Uterus (tissue), 4 donors: ENCODE data around the gene AP2A2. TPM values are rescaled to one million over a fixed set of nuclear protein-coding genes. Genes with fewer than 3 reads are reported as not detected.

ENCODE experiments used
- DNase-seq, 2 donors: peaks; one replicate each; pipeline ENCODE4 v3.0.0-alpha.2; 2019 to 2020
- H3K27ac ChIP-seq, 2 donors: fragments of 200-600 bp; sonication (generic); 1 replicate in 1 of 2; 2 replicates in 1 of 2; pipeline ENCODE4 v1.5.1; 2016 to 2018
- H3K27me3 ChIP-seq, 2 donors: fragments of 200-600 bp; sonication (generic); one replicate each; pipeline ENCODE4 v1.5.1; 2018 to 2019; ENCODE audit warnings: control low read depth in 1 of 2
- H3K36me3 ChIP-seq, 2 donors: fragments of 200-600 bp; sonication (generic); one replicate each; pipeline ENCODE4 v1.5.1; 2019; ENCODE audit warnings: control low read depth in 1 of 2
- H3K4me1 ChIP-seq, 2 donors: fragments of 200-600 bp; sonication (generic); one replicate each; pipeline ENCODE4 v1.5.1; 2018 to 2019; ENCODE audit warnings: control low read depth in 1 of 2
- H3K4me3 ChIP-seq, 2 donors: fragments of 200-600 bp; sonication (generic); 1 replicate in 1 of 2; 2 replicates in 1 of 2; pipeline ENCODE4 v1.5.1; 2018 to 2019; ENCODE audit warnings: mild to moderate bottlenecking in 1 of 2
- H3K9me3 ChIP-seq, 2 donors: fragments of 200-600 bp; sonication (generic); one replicate each; pipeline ENCODE4 v1.5.1; 2019; ENCODE audit warnings: control low read depth in 1 of 2
- CTCF ChIP-seq, 4 experiments: fragments of 200-600 bp in 2 of 4; fragments of 450-650 bp in 2 of 4; sonication (generic) in 2 of 4; IDR thresholded peaks; one replicate each; pipeline ENCODE4 v1.5.1; 2016 to 2019; ENCODE audit warnings: antibody characterized with exemption in 4 of 4, mild to moderate bottlenecking in 2 of 4, moderate library complexity in 1 of 4
- POLR2A ChIP-seq, 2 donors: fragments of 450-650 bp; IDR thresholded peaks; one replicate each; pipeline ENCODE4 v1.6.1; 2016; ENCODE audit warnings: antibody characterized with exemption in 2 of 2, mild to moderate bottlenecking in 1 of 2, moderate library complexity in 1 of 2
- intact Hi-C: fragments of 100-400 bp; cut with DNase I; formaldehyde crosslinking; loops from one replicate; pipeline ENCODE4 v1.15.1; 2023; ENCODE audit warnings: low total_unique reads
- total RNA-seq, 4 donors: library from RNA; depleted of rRNA in 3 of 4; stranded (reverse); fragments of >200 nt in 3 of 4; gene quantifications; one replicate each; pipeline versions ENCODE4 v1.1.0 to v1.2.4, GENCODE V29; 2014 to 2023
- donor health status: DM: yes; HTN: yes; CAD: no.

AP2A2 gene
- total RNA-seq, 4 donors from 2014 or later, result 25.6 to 120 (median 40.4) TPM

- H3K4me1 ChIP-seq, result no peaks in the 10 kb centered on the region
- H3K36me3 ChIP-seq, result no peaks in the 10 kb centered on the region
- peaks cover 0 to 9% of the 10 kb centered on the region in 2 donors for H3K27me3 ChIP-seq
- DNase-seq, result peak in 1 of 2 donors; percentile 60
- no peak overlapping the region for H3K27ac ChIP-seq
- intact Hi-C loops, result no loop called here
- H3K4me3 ChIP-seq, result no peak overlapping the region
- TF ChIP-seq POLR2A (IDR thresholded peaks at IDR 0.05), result no peak
- TF ChIP-seq CTCF (IDR thresholded peaks at IDR 0.05), result peak; percentile 71 to 93 (median 82)
- no peaks in the 10 kb centered on the region for H3K9me3 ChIP-seq
Measured at GRCh38 chr11:1050581-1051355, 125.1 kb downstream of the AP2A2 start.

- no peaks in the 10 kb centered on the region for H3K36me3 ChIP-seq
- H3K4me3 ChIP-seq, result no peak overlapping the region
- H3K9me3 ChIP-seq, result no peaks in the 10 kb centered on the region
- H3K27me3 ChIP-seq, result peaks cover 0 to 9% of the 10 kb centered on the region in 2 donors
- intact Hi-C loops, result no loop called here
- TF ChIP-seq CTCF (IDR thresholded peaks at IDR 0.05) (no peak), POLR2A (IDR thresholded peaks at IDR 0.05) (no peak)
- no peak overlapping the region for H3K27ac ChIP-seq
- no peak for DNase-seq
- no peaks in the 10 kb centered on the region for H3K4me1 ChIP-seq
Measured at GRCh38 chr11:1051356-1052132, 125.9 kb downstream of the AP2A2 start.

GRCh38 chr11:1052133-1053011 lies 126.7 kb downstream of the AP2A2 start:
- intact Hi-C loops, result no loop called here
- no peak for DNase-seq
- Histone ChIP-seq H3K4me1 (no peaks in the 10 kb centered on the region), H3K27me3 (peaks cover 0 to 9% of the 10 kb centered on the region in 2 donors), H3K4me3 (no peak overlapping the region), H3K27ac (no peak overlapping the region), H3K36me3 (no peaks in the 10 kb centered on the region), H3K9me3 (no peaks in the 10 kb centered on the region)
- TF ChIP-seq POLR2A (IDR thresholded peaks at IDR 0.05), result no peak
- no peak for TF ChIP-seq CTCF (IDR thresholded peaks at IDR 0.05)

- no peak overlapping the region for H3K27ac ChIP-seq
- peaks cover 0 to 9% of the 10 kb centered on the region in 2 donors for H3K27me3 ChIP-seq
- no peaks in the 10 kb centered on the region for H3K9me3 ChIP-seq
- H3K4me3 ChIP-seq, result no peak overlapping the region
- intact Hi-C loops, result no loop called here
- no peaks in the 10 kb centered on the region for H3K36me3 ChIP-seq
- DNase-seq, result no peak
- no peaks in the 10 kb centered on the region for H3K4me1 ChIP-seq
- TF ChIP-seq POLR2A (IDR thresholded peaks at IDR 0.05), result no peak
- TF ChIP-seq CTCF (IDR thresholded peaks at IDR 0.05), result no peak
Measured at GRCh38 chr11:1053121-1053901, 127.6 kb downstream of the AP2A2 start.
